Endothelial cell (in vitro differentiated cells): ENCODE results near the gene PTPN12. TPM values are rescaled to one million over a fixed set of nuclear protein-coding genes. Genes with fewer than 3 reads are reported as not detected.

Experiments used
- DNase-seq: peaks from one replicate; pipeline ENCODE4 v3.0.0; 2021; ENCODE audit warnings: low spot score
- H3K27ac Mint-ChIP-seq: one replicate; pipeline ENCODE4 v1.8.0; 2021; ENCODE audit warnings: mixed read lengths, inconsistent platforms; ENCODE audit not compliant: unreplicated experiment
- H3K27me3 Mint-ChIP-seq: one replicate; pipeline ENCODE4 v1.8.0; 2021; ENCODE audit warnings: mild to moderate bottlenecking, moderate library complexity, mixed read lengths, inconsistent platforms; ENCODE audit not compliant: unreplicated experiment
- H3K36me3 Mint-ChIP-seq: one replicate; pipeline ENCODE4 v1.8.0; 2021; ENCODE audit warnings: mild to moderate bottlenecking, low read depth, mixed read lengths, inconsistent platforms; ENCODE audit not compliant: unreplicated experiment
- H3K4me1 Mint-ChIP-seq: one replicate; pipeline ENCODE4 v1.8.0; 2021; ENCODE audit warnings: mild to moderate bottlenecking, mixed read lengths, inconsistent platforms; ENCODE audit not compliant: unreplicated experiment
- H3K4me3 Mint-ChIP-seq: one replicate; pipeline ENCODE4 v1.8.0; 2021; ENCODE audit warnings: mild to moderate bottlenecking, mixed read lengths, inconsistent platforms; ENCODE audit not compliant: unreplicated experiment
- H3K9me3 Mint-ChIP-seq: one replicate; pipeline ENCODE4 v1.8.0; 2021; ENCODE audit warnings: mixed read lengths, inconsistent platforms; ENCODE audit not compliant: unreplicated experiment
- CTCF ChIP-seq: fragments of 200-600 bp; sonication (generic); IDR thresholded peaks from one replicate; pipeline ENCODE4 v1.5.0; 2021; ENCODE audit warnings: antibody characterized with exemption; ENCODE audit not compliant: unreplicated experiment
- total RNA-seq: library from RNA; stranded (reverse); fragmentation: NEBNext Ultra II Directional; extraction: Animal tissue kit (Norgen Biotek cat#: 25700); gene quantifications from one replicate; pipeline ENCODE4 v1.2.1, GENCODE V29; 2021; ENCODE audit not compliant: unreplicated experiment

Gene PTPN12
- total RNA-seq, 1 donor from 2014 or later: 186 TPM

- TF ChIP-seq CTCF: no peak
- no peak overlapping the region for H3K27ac Mint-ChIP-seq
Observed at GRCh38 chr7:77606562-77606961, 69.5 kb downstream of the PTPN12 start.

GRCh38 chr7:77619314-77619713 is 82.2 kb downstream of the PTPN12 start:
- peaks cover 3% of the 10 kb centered on the region for H3K27me3 Mint-ChIP-seq
- no peak overlapping the region for H3K27ac Mint-ChIP-seq
- peaks cover 15% of the 10 kb centered on the region for H3K4me1 Mint-ChIP-seq
- H3K36me3 Mint-ChIP-seq: peaks cover 26% of the 10 kb centered on the region
- DNase-seq: no peak
- H3K9me3 Mint-ChIP-seq: no peaks in the 10 kb centered on the region
- no peak overlapping the region for H3K4me3 Mint-ChIP-seq
- no peak for TF ChIP-seq CTCF

More at GRCh38 chr7:77606562-77606961, 69.5 kb downstream of the PTPN12 start:
- peaks cover 18% of the 10 kb centered on the region for H3K36me3 Mint-ChIP-seq
- H3K27me3 Mint-ChIP-seq: no peaks in the 10 kb centered on the region
- DNase-seq: no peak
- no peaks in the 10 kb centered on the region for H3K9me3 Mint-ChIP-seq
- no peaks in the 10 kb centered on the region for H3K4me1 Mint-ChIP-seq
- H3K4me3 Mint-ChIP-seq: no peak overlapping the region

GRCh38 chr7:77626586-77627308 is 89.7 kb downstream of the PTPN12 start:
- peak overlapping the region; percentile 37 for H3K27ac Mint-ChIP-seq
- peaks cover 27% of the 10 kb centered on the region for H3K36me3 Mint-ChIP-seq
- peak overlapping the region; percentile 63 for H3K4me3 Mint-ChIP-seq
- H3K4me1 Mint-ChIP-seq: no peaks in the 10 kb centered on the region
- no peak for DNase-seq
- no peaks in the 10 kb centered on the region for H3K27me3 Mint-ChIP-seq
- H3K9me3 Mint-ChIP-seq: no peaks in the 10 kb centered on the region
- no peak for TF ChIP-seq CTCF

GRCh38 chr7:77627309-77627676 is 90.2 kb downstream of the PTPN12 start:
- TF ChIP-seq CTCF: no peak
- no peaks in the 10 kb centered on the region for H3K27me3 Mint-ChIP-seq
- no peaks in the 10 kb centered on the region for H3K4me1 Mint-ChIP-seq
- peaks cover 22% of the 10 kb centered on the region for H3K36me3 Mint-ChIP-seq
- DNase-seq: no peak
- H3K27ac Mint-ChIP-seq: peak overlapping the region; percentile 37
- H3K4me3 Mint-ChIP-seq: no peak overlapping the region
- H3K9me3 Mint-ChIP-seq: no peaks in the 10 kb centered on the region

GRCh38 chr7:77629797-77630196 is 92.7 kb downstream of the PTPN12 start:
- no peak for TF ChIP-seq CTCF
- H3K36me3 Mint-ChIP-seq: peaks cover 14% of the 10 kb centered on the region
- H3K4me3 Mint-ChIP-seq: no peak overlapping the region
- DNase-seq: no peak
- no peak overlapping the region for H3K27ac Mint-ChIP-seq
- H3K27me3 Mint-ChIP-seq: no peaks in the 10 kb centered on the region
- no peaks in the 10 kb centered on the region for H3K9me3 Mint-ChIP-seq
- H3K4me1 Mint-ChIP-seq: no peaks in the 10 kb centered on the region
